GM12878 (cell line): ENCODE results near the gene ABHD6. TPM values are rescaled to one million over a fixed set of nuclear protein-coding genes. Genes with fewer than 3 reads are reported as not detected.

ENCODE experiments used
- ATF3 ChIP-seq: IDR thresholded peaks from 2 replicates; pipeline ENCODE4 v1.6.1; 2011; ENCODE audit warnings: low read depth, mild to moderate bottlenecking, low read length, moderate library complexity, borderline replicate concordance; ENCODE audit errors: extremely low read depth
- CEBPB ChIP-seq, 2 experiments: fragments of 150-350 bp in 1 of 2; IDR thresholded peaks; 2 replicates each; pipeline ENCODE4 v1.6.1; 2012 to 2014; ENCODE audit warnings: low read depth in 2 of 2, low read length in 2 of 2, borderline replicate concordance in 1 of 2, inconsistent platforms in 1 of 2
- EED ChIP-seq: sonication (generic); IDR thresholded peaks from 2 replicates; pipeline ENCODE4 v1.6.1; 2016; ENCODE audit warnings: antibody characterized with exemption, low read depth
- EZH2 ChIP-seq: IDR thresholded peaks from 2 replicates; pipeline ENCODE4 v1.6.1; 2012; ENCODE audit warnings: low read depth, mild to moderate bottlenecking, control low read depth, inconsistent platforms, low read length, borderline replicate concordance; ENCODE audit not compliant: control insufficient read depth
- GATAD2B ChIP-seq: fragments of 450-650 bp; conservative IDR thresholded peaks from 2 replicates; pipeline ENCODE4 v1.6.1; 2017; ENCODE audit warnings: low read depth, mild to moderate bottlenecking, moderate library complexity
- JUND ChIP-seq: IDR thresholded peaks from 2 replicates; pipeline ENCODE4 v1.6.1; 2012; ENCODE audit warnings: low read depth, mild to moderate bottlenecking, low read length, improper control_type of control experiment, moderate library complexity
- MTA3 ChIP-seq: IDR thresholded peaks from 2 replicates; pipeline ENCODE4 v1.6.1; 2012; ENCODE audit warnings: low read length, inconsistent platforms, borderline replicate concordance
- NFIC ChIP-seq: IDR thresholded peaks from 2 replicates; pipeline ENCODE4 v1.6.1; 2012; ENCODE audit warnings: low read depth, mild to moderate bottlenecking, inconsistent platforms, low read length, moderate library complexity
- PAX8 ChIP-seq: fragments of 450-650 bp; IDR thresholded peaks from 2 replicates; pipeline ENCODE4 v1.6.1; 2017; ENCODE audit warnings: mild to moderate bottlenecking, moderate library complexity
- RB1 ChIP-seq: fragments of 450-650 bp; formaldehyde crosslinking; IDR thresholded peaks from 2 replicates; pipeline ENCODE4 v1.6.1; 2017; ENCODE audit warnings: mild to moderate bottlenecking, borderline replicate concordance
- SMAD1 ChIP-seq: fragments of 450-650 bp; IDR thresholded peaks from 2 replicates; pipeline ENCODE4 v1.6.1; 2018; ENCODE audit warnings: mild to moderate bottlenecking, low read depth; ENCODE audit not compliant: partially characterized antibody
- SPI1 ChIP-seq: IDR thresholded peaks from 2 replicates; pipeline ENCODE4 v1.6.1; 2011; ENCODE audit warnings: low read depth, mild to moderate bottlenecking, low read length, moderate library complexity, borderline replicate concordance; ENCODE audit not compliant: insufficient read depth
- TBL1XR1 ChIP-seq: IDR thresholded peaks from 2 replicates; pipeline ENCODE4 v1.6.1; 2012; ENCODE audit warnings: low read depth, low read length, improper control_type of control experiment
- ZNF274 ChIP-seq: IDR thresholded peaks from one replicate; pipeline ENCODE4 v1.8.0; 2011; ENCODE audit not compliant: insufficient read length, insufficient read depth
- polyA plus RNA-seq, 11 experiments: library from polyadenylated mRNA; depleted of rRNA in 4 of 11; unstranded in 6 of 11; stranded (reverse) in 5 of 11; fragments of >200 nt; fragmentation: Nextera tagmentation in 4 of 11; fragmentation: Illumina TruSeq in 1 of 11; extraction: Ambion mirVana in 4 of 11; extraction: Trizol in 1 of 11; gene quantifications; 1 replicate in 1 of 11; 2 replicates in 10 of 11; pipeline versions ENCODE4 v1.2.1 to v1.2.3, GENCODE V29; 2011 to 2016; ENCODE audit warnings: inconsistent platforms in 2 of 11, missing spikeins in 2 of 11, low read depth in 1 of 11
- total RNA-seq, 4 experiments: library from RNA; depleted of rRNA in 3 of 4; stranded (reverse); fragments of >200 nt in 3 of 4; fragmentation: Illumina TruSeq in 1 of 4; extraction: Trizol in 1 of 4; gene quantifications; 2 replicates each; pipeline versions ENCODE4 v1.2.1 to v1.2.3, GENCODE V29; 2013 to 2021
- TF ChIP-seq, protein P1 (sequence below): fragments of 450-650 bp; IDR thresholded peaks from 2 replicates; pipeline ENCODE4 v1.6.1; 2018; ENCODE audit warnings: mild to moderate bottlenecking, low read depth, moderate library complexity; ENCODE audit not compliant: partially characterized antibody
- TF ChIP-seq, protein P2 (sequence below): IDR thresholded peaks from 2 replicates; pipeline ENCODE4 v1.6.1; 2012; ENCODE audit warnings: low read depth, low read length, improper control_type of control experiment
- TF ChIP-seq, protein P3 (sequence below): fragments of 450-650 bp; formaldehyde crosslinking; IDR thresholded peaks from 2 replicates; pipeline ENCODE4 v1.4.0; 2022; ENCODE audit warnings: mild to moderate bottlenecking, moderate library complexity
- TF ChIP-seq, protein P4 (sequence below): fragments of 450-650 bp; IDR thresholded peaks from 2 replicates; pipeline ENCODE4 v1.6.1; 2017; ENCODE audit warnings: mild to moderate bottlenecking, low read depth, inconsistent platforms; ENCODE audit not compliant: poor library complexity, severe bottlenecking

ABHD6 gene
- total and polyA plus RNA-seq, 10 of the 15 experiments (the other 5 are each of a cell fraction or from before 2014, with no cell fraction given): 1.4 to 33.2 (median 3.2) TPM

- TF ChIP-seq, protein P1, sequence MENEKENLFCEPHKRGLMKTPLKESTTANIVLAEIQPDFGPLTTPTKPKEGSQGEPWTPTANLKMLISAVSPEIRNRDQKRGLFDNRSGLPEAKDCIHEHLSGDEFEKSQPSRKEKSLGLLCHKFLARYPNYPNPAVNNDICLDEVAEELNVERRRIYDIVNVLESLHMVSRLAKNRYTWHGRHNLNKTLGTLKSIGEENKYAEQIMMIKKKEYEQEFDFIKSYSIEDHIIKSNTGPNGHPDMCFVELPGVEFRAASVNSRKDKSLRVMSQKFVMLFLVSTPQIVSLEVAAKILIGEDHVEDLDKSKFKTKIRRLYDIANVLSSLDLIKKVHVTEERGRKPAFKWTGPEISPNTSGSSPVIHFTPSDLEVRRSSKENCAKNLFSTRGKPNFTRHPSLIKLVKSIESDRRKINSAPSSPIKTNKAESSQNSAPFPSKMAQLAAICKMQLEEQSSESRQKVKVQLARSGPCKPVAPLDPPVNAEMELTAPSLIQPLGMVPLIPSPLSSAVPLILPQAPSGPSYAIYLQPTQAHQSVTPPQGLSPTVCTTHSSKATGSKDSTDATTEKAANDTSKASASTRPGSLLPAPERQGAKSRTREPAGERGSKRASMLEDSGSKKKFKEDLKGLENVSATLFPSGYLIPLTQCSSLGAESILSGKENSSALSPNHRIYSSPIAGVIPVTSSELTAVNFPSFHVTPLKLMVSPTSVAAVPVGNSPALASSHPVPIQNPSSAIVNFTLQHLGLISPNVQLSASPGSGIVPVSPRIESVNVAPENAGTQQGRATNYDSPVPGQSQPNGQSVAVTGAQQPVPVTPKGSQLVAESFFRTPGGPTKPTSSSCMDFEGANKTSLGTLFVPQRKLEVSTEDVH: no peak
- TF ChIP-seq NFIC (peak; percentile 85), CEBPB (IDR thresholded peaks at IDR 0.05; ENCODE audit: borderline replicate concordance in 1 of 2, low read depth in 2 of 2, low read length in 2 of 2) (peak in 1 of 2 experiments; percentile 48; a peak in 2 of 4 replicates), SPI1 (peak; percentile 90), PAX8 (no peak), RB1 (no peak; the same call in 1 of the 2 replicates), SMAD1 (peak; percentile 84), TBL1XR1 (no peak; the same call in 1 of the 2 replicates), EZH2 (no peak), ZNF274 (no peak), MTA3 (no peak; the same call in 1 of the 2 replicates), JUND (no peak; the same call in 1 of the 2 replicates), GATAD2B (peak; percentile 82), ATF3 (no peak), EED (peak; percentile 74)
- TF ChIP-seq, protein P2, sequence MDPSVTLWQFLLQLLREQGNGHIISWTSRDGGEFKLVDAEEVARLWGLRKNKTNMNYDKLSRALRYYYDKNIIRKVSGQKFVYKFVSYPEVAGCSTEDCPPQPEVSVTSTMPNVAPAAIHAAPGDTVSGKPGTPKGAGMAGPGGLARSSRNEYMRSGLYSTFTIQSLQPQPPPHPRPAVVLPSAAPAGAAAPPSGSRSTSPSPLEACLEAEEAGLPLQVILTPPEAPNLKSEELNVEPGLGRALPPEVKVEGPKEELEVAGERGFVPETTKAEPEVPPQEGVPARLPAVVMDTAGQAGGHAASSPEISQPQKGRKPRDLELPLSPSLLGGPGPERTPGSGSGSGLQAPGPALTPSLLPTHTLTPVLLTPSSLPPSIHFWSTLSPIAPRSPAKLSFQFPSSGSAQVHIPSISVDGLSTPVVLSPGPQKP: no peak
- TF ChIP-seq, protein P3, sequence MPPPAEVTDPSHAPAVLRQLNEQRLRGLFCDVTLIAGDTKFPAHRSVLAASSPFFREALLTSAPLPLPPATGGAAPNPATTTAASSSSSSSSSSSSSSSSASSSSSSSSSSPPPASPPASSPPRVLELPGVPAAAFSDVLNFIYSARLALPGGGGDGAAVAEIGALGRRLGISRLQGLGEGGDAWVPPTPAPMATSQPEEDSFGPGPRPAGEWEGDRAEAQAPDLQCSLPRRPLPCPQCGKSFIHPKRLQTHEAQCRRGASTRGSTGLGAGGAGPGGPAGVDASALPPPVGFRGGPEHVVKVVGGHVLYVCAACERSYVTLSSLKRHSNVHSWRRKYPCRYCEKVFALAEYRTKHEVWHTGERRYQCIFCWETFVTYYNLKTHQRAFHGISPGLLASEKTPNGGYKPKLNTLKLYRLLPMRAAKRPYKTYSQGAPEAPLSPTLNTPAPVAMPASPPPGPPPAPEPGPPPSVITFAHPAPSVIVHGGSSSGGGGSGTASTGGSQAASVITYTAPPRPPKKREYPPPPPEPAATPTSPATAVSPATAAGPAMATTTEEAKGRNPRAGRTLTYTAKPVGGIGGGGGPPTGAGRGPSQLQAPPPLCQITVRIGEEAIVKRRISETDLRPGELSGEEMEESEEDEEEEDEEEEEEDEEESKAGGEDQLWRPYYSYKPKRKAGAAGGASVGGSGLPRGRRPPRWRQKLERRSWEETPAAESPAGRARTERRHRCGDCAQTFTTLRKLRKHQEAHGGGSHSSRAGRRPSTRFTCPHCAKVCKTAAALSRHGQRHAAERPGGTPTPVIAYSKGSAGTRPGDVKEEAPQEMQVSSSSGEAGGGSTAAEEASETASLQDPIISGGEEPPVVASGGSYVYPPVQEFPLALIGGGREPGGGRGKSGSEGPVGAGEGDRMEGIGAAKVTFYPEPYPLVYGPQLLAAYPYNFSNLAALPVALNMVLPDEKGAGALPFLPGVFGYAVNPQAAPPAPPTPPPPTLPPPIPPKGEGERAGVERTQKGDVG (CRISPR knock-in tag): no peak
- TF ChIP-seq, protein P4, sequence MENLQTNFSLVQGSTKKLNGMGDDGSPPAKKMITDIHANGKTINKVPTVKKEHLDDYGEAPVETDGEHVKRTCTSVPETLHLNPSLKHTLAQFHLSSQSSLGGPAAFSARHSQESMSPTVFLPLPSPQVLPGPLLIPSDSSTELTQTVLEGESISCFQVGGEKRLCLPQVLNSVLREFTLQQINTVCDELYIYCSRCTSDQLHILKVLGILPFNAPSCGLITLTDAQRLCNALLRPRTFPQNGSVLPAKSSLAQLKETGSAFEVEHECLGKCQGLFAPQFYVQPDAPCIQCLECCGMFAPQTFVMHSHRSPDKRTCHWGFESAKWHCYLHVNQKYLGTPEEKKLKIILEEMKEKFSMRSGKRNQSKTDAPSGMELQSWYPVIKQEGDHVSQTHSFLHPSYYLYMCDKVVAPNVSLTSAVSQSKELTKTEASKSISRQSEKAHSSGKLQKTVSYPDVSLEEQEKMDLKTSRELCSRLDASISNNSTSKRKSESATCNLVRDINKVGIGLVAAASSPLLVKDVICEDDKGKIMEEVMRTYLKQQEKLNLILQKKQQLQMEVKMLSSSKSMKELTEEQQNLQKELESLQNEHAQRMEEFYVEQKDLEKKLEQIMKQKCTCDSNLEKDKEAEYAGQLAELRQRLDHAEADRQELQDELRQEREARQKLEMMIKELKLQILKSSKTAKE: peak; percentile 78
Observed at GRCh38 chr3:58214484-58215316, 22.9 kb upstream of the ABHD6 start (continued).
